Suprapubic skin (tissue), 4 donors: ENCODE measurements around the gene UTF1. TPM values are rescaled to one million over a fixed set of nuclear protein-coding genes. Genes with fewer than 3 reads are reported as not detected.

Experiments
- DNase-seq, 2 donors: peaks; one replicate each; pipeline ENCODE4 v3.0.0-alpha.2; 2019; ENCODE audit warnings: low spot score in 2 of 2
- H3K27ac ChIP-seq: fragments of 200-600 bp; sonication (generic); one replicate; pipeline ENCODE4 v1.5.1; 2019
- H3K27me3 ChIP-seq: fragments of 200-600 bp; sonication (generic); one replicate; pipeline ENCODE4 v1.5.1; 2019
- H3K36me3 ChIP-seq: fragments of 200-600 bp; sonication (generic); one replicate; pipeline ENCODE4 v1.5.1; 2019
- H3K4me1 ChIP-seq: fragments of 200-600 bp; sonication (generic); one replicate; pipeline ENCODE4 v1.5.1; 2019
- H3K4me3 ChIP-seq: fragments of 200-600 bp; sonication (generic); one replicate; pipeline ENCODE4 v1.5.1; 2019; ENCODE audit warnings: mild to moderate bottlenecking
- H3K9me3 ChIP-seq: fragments of 200-600 bp; sonication (generic); one replicate; pipeline ENCODE4 v1.5.1; 2019
- EP300 ChIP-seq: sonication (generic); formaldehyde crosslinking; IDR thresholded peaks from one replicate; pipeline ENCODE4 v1.6.1; 2017; ENCODE audit warnings: antibody characterized with exemption
- POLR2A ChIP-seq, 2 donors: fragments of 450-650 bp; IDR thresholded peaks; one replicate each; pipeline ENCODE4 v1.6.1; 2017; ENCODE audit warnings: antibody characterized with exemption in 2 of 2, mild to moderate bottlenecking in 2 of 2, moderate library complexity in 2 of 2
- POLR2AphosphoS5 ChIP-seq, 3 donors: sonication (generic); formaldehyde crosslinking; IDR thresholded peaks; one replicate each; pipeline ENCODE4 v1.6.1; 2017; ENCODE audit warnings: antibody characterized with exemption in 3 of 3
- WGBS: methylation state at CpG from one replicate; pipeline ENCODE4 v1.1.5; 2018; 5-methylcytosine and 5-hydroxymethylcytosine counted together
- total RNA-seq, 4 donors: library from RNA; depleted of rRNA; stranded (reverse); fragments of >200 nt; gene quantifications; one replicate each; pipeline ENCODE4 v1.1.0, GENCODE V29; 2016
- TF ChIP-seq, protein P1 (sequence below), 2 donors: fragments of 200-600 bp in 1 of 2; fragments of 450-650 bp in 1 of 2; sonication (generic) in 1 of 2; IDR thresholded peaks; one replicate each; pipeline ENCODE4 v1.5.1; 2016 to 2019; ENCODE audit warnings: antibody characterized with exemption in 2 of 2, mild to moderate bottlenecking in 1 of 2, moderate library complexity in 1 of 2

The UTF1 gene
- total RNA-seq, 4 donors from 2014 or later, result not detected

DNA sequence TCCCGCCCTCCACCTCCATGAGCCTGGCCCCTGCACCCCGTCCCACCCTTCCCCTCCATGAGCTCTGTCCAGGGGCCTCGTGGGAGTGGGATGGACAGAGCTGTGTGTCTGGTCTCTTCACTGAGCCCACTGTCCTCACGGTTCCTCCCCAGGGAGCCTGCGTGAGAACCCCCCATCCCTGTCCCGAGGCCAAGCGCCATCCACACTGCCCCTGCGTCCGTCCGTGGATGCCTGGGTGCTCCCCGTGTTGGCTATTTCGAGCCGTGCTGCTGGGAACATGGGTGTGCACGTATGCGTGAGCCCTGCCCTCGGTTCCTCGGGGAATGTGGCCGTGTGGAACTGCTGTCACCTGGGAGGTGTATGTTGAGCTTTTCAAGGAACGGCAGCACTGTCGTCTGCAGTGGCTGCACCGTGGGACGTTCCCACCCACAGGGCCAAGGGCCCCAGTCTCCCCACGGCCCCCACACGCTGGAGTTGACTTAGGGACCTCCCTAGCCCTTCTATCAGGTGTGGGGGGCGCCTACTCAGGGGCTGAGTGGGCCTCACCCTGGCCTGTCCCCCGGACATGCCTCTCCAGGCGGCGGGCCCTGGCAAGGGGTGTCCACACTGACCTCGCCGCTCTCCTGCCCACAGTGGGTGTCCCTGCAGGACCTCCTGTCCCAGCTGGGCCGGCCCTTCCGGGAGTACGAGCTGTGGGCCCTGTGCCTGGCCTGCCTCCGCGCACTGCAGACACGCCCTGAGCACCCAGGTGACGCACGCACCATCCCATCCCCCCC lies 41.9 kb upstream of the UTF1 start:
- H3K9me3 ChIP-seq, result no peaks in the 10 kb centered on the region
- H3K4me1 ChIP-seq, result no peaks in the 10 kb centered on the region
- TF ChIP-seq POLR2A (IDR thresholded peaks at IDR 0.05) (no peak), POLR2AphosphoS5 (IDR thresholded peaks at IDR 0.05) (no peak), EP300 (no peak)
- TF ChIP-seq, protein P1, sequence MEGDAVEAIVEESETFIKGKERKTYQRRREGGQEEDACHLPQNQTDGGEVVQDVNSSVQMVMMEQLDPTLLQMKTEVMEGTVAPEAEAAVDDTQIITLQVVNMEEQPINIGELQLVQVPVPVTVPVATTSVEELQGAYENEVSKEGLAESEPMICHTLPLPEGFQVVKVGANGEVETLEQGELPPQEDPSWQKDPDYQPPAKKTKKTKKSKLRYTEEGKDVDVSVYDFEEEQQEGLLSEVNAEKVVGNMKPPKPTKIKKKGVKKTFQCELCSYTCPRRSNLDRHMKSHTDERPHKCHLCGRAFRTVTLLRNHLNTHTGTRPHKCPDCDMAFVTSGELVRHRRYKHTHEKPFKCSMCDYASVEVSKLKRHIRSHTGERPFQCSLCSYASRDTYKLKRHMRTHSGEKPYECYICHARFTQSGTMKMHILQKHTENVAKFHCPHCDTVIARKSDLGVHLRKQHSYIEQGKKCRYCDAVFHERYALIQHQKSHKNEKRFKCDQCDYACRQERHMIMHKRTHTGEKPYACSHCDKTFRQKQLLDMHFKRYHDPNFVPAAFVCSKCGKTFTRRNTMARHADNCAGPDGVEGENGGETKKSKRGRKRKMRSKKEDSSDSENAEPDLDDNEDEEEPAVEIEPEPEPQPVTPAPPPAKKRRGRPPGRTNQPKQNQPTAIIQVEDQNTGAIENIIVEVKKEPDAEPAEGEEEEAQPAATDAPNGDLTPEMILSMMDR (IDR thresholded peaks at IDR 0.05), result no peak
- peaks cover 48% of the 10 kb centered on the region for H3K27me3 ChIP-seq
- DNase-seq, result no peak
- H3K27ac ChIP-seq, result no peak overlapping the region
- 90% methylated on average over 25 of the region's 38 CpGs for WGBS
- H3K4me3 ChIP-seq, result no peak overlapping the region
- H3K36me3 ChIP-seq, result no peaks in the 10 kb centered on the region

DNA sequence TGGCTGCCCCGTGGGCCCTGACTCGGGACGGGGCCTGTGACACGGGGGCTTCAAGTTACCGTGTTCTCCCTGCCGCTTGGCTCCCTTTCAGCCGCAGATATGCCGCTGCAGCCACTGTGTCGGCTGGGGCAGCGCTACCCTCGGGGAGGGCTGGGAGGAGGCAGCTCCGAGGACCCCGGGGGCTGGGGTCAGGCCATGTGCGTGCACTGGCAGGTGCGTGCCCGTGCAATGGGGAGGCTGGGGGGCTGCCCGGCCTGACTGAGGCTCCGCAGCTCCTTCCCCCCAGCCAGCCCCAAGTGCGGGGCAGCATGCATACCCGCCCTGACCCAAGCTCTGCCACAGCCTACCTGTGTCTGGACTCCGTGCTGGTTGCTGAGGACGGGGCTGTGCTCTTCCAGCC lies 40.8 kb upstream of the UTF1 start:
- Histone ChIP-seq H3K36me3 (no peaks in the 10 kb centered on the region), H3K27me3 (peaks cover 44% of the 10 kb centered on the region), H3K4me1 (no peaks in the 10 kb centered on the region), H3K9me3 (no peaks in the 10 kb centered on the region), H3K4me3 (no peak overlapping the region), H3K27ac (no peak overlapping the region)
- TF ChIP-seq, protein P1 (IDR thresholded peaks at IDR 0.05), result no peak
- TF ChIP-seq POLR2A (IDR thresholded peaks at IDR 0.05), result no peak
- no peak for TF ChIP-seq EP300
- TF ChIP-seq POLR2AphosphoS5 (IDR thresholded peaks at IDR 0.05), result no peak
- WGBS, result no CpG with 5 or more reads among the region's 22 CpGs
- no peak for DNase-seq

DNA sequence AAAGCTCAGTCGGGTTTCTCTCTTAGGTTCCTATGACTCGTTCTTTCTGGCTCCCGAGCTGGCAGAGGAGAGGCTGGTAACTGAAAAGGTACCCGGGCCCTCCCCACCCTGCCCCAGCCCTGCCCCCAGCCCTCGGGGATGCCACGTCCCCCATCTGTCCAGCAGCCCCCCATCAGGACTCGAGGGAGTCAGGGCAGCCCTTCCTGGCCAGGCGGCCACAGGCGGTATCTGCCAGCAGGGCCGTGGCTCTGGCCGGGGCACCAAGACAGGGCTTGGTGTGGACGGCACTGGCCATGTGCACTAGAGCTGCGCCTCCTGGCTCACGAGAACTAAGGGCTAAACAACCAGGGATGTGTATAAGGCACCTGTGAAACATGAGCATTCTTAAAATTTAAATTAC lies 40.3 kb upstream of the UTF1 start:
- WGBS, result 81% methylated on average over 6 of the region's 14 CpGs
- Histone ChIP-seq H3K4me1 (no peaks in the 10 kb centered on the region), H3K27ac (no peak overlapping the region), H3K4me3 (no peak overlapping the region), H3K36me3 (no peaks in the 10 kb centered on the region), H3K27me3 (peaks cover 44% of the 10 kb centered on the region), H3K9me3 (no peaks in the 10 kb centered on the region)
- TF ChIP-seq POLR2AphosphoS5 (IDR thresholded peaks at IDR 0.05) (no peak), POLR2A (IDR thresholded peaks at IDR 0.05) (no peak), EP300 (no peak)
- TF ChIP-seq, protein P1 (IDR thresholded peaks at IDR 0.05), result no peak
- no peak for DNase-seq

DNA sequence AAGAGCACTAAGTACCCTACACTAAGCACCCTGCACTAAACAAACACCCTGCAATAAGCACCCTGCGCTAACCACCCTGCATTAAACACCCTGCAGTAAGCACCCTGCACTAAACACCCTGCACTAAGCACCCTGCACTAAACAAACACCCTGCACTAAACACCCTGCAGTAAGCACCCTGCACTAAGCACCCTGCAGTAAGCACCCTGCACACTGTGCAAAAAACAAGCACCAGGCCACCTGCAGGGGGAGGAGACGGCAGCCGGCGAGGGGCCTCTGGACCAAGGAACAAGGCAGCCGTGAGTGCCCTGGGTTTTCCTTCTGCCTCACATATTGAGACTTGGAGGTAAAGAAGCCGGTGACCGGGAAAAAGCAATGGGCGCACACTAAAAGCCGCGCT lies 39.8 kb upstream of the UTF1 start:
- H3K4me1 ChIP-seq, result no peaks in the 10 kb centered on the region
- no peak overlapping the region for H3K4me3 ChIP-seq
- H3K27ac ChIP-seq, result no peak overlapping the region
- H3K27me3 ChIP-seq, result peaks cover 44% of the 10 kb centered on the region
- 95% methylated on average over 10 of the region's 10 CpGs for WGBS
- H3K9me3 ChIP-seq, result no peaks in the 10 kb centered on the region
- H3K36me3 ChIP-seq, result no peaks in the 10 kb centered on the region
- DNase-seq, result no peak
- TF ChIP-seq POLR2A (IDR thresholded peaks at IDR 0.05), result no peak
- no peak for TF ChIP-seq EP300
- TF ChIP-seq, protein P1 (IDR thresholded peaks at IDR 0.05), result no peak
- TF ChIP-seq POLR2AphosphoS5 (IDR thresholded peaks at IDR 0.05), result no peak

DNA sequence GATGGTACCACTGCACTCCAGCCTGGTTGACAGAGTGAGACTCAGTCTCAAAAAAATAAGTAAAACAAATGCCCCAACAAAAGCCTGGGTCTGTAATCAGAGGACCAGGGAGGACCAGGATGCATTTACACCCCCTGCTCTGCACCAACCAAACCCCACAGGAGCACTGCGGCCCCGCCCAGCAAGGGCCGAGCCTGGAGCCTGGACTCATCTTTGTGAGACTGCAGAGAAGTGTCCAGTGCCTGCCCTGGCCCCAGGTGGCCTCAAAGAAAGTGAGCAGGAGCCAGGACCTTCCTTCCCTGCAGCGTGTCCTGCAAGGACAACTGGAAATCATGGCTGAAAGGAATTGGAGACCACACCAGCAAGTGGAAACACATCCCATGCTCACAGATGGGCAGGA lies 38.4 kb upstream of the UTF1 start:
- 90% methylated on average over 4 of the region's 4 CpGs for WGBS
- Histone ChIP-seq H3K9me3 (no peaks in the 10 kb centered on the region), H3K4me3 (no peak overlapping the region), H3K36me3 (no peaks in the 10 kb centered on the region), H3K27ac (no peak overlapping the region), H3K4me1 (no peaks in the 10 kb centered on the region), H3K27me3 (peaks cover 41% of the 10 kb centered on the region)
- TF ChIP-seq EP300, result no peak
- no peak for TF ChIP-seq POLR2AphosphoS5 (IDR thresholded peaks at IDR 0.05)
- no peak for DNase-seq
